Measurements from ENCODE around the gene PLA2G6.

DNA sequence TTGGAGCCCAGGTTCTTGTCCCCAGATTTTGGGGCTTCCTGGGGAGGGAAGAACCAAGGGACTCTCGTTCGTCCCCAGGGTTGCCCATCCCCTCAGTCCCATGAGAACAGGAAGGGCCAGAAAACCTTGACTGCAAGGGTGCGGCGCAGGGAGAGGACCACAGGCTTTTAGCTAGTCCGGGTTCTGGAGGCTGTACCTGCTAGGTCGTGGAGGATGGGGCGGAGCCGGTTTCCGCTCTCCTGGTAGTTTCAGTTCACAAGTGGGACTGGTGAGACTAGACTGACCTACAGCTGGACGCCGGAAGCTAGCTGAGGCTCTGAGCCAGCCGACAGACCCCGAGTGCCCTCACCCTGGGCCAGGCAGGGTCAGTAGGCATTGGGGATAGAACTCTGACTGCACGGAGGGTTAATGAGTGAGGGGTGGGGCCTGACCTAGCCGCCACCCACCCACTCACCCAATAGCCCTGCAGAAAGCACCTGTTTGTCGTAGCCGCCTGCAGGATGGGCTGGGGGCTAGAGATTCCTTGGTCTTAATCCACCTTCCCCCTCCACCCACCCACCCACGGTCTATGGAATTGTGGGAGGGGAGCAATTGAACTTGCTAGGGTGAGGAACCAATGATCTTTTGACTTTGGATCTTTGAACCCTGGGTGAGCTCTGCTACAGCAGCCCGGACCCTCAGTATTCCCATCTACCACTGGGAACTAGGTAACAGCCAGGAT lies 21.6 kb upstream of the PLA2G6 start:
- TF ChIP-seq, protein P1, sequence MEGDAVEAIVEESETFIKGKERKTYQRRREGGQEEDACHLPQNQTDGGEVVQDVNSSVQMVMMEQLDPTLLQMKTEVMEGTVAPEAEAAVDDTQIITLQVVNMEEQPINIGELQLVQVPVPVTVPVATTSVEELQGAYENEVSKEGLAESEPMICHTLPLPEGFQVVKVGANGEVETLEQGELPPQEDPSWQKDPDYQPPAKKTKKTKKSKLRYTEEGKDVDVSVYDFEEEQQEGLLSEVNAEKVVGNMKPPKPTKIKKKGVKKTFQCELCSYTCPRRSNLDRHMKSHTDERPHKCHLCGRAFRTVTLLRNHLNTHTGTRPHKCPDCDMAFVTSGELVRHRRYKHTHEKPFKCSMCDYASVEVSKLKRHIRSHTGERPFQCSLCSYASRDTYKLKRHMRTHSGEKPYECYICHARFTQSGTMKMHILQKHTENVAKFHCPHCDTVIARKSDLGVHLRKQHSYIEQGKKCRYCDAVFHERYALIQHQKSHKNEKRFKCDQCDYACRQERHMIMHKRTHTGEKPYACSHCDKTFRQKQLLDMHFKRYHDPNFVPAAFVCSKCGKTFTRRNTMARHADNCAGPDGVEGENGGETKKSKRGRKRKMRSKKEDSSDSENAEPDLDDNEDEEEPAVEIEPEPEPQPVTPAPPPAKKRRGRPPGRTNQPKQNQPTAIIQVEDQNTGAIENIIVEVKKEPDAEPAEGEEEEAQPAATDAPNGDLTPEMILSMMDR (IDR thresholded peaks at IDR 0.05): no peak
- TF ChIP-seq POLR2A (IDR thresholded peaks at IDR 0.05) (no peak), POLR2AphosphoS5 (IDR thresholded peaks at IDR 0.05) (no peak), EP300 (IDR thresholded peaks at IDR 0.05) (no peak)
